CD8-positive, alpha-beta memory T cell (primary cell): ENCODE results near the gene CGB3. TPM values are rescaled to one million over a fixed set of nuclear protein-coding genes. Genes with fewer than 3 reads are reported as not detected.

Experiments used
- CTCF ChIA-PET: fragments of 350-600 bp; sonication (Branson Sonifier 250); formaldehyde crosslinking; loops from one replicate; lab custom pipeline; 2021; ENCODE audit warnings: antibody characterized with exemption; lab: Charles Lee
- POLR2A ChIA-PET: fragments of 350-600 bp; sonication (Branson Sonifier 250); formaldehyde crosslinking; loops from one replicate; lab custom pipeline; 2021; ENCODE audit warnings: antibody characterized with exemption; lab: Charles Lee
- DNase-seq, 5 donors: peaks; one replicate each; pipeline versions ENCODE4 v3.0.0 to v3.0.0-alpha.2; 2020 to 2022; ENCODE audit warnings: mixed read lengths in 1 of 5
- H3K27ac ChIP-seq: one replicate; pipeline ENCODE4 v1.7.0; 2013; ENCODE audit warnings: low read depth, mild to moderate bottlenecking, low read length, moderate library complexity
- H3K27me3 ChIP-seq: 2 replicates; pipeline ENCODE4 v1.7.0; 2013; ENCODE audit warnings: low read length, mild to moderate bottlenecking; ENCODE audit not compliant: insufficient read depth, poor library complexity, severe bottlenecking
- H3K36me3 ChIP-seq: 2 replicates; pipeline ENCODE4 v1.7.0; 2013; ENCODE audit warnings: mild to moderate bottlenecking, low read length, moderate library complexity; ENCODE audit not compliant: insufficient read depth
- H3K4me1 ChIP-seq: 2 replicates; pipeline ENCODE4 v1.7.0; 2013; ENCODE audit warnings: mild to moderate bottlenecking, low read length, moderate library complexity; ENCODE audit not compliant: insufficient read depth
- H3K4me3 ChIP-seq: 2 replicates; pipeline ENCODE4 v1.7.0; 2013; ENCODE audit warnings: mild to moderate bottlenecking, low read length
- H3K9me3 ChIP-seq: 2 replicates; pipeline ENCODE4 v1.7.0; 2013; ENCODE audit warnings: mild to moderate bottlenecking, low read length
- H3K27ac Mint-ChIP-seq, 8 donors: one replicate each; pipeline ENCODE4 v1.8.0; 2020 to 2021; ENCODE audit warnings: mixed read lengths in 8 of 8, mild to moderate bottlenecking in 6 of 8, inconsistent platforms in 3 of 8, moderate library complexity in 3 of 8
- H3K27me3 Mint-ChIP-seq, 2 donors: one replicate each; pipeline ENCODE4 v1.8.0; 2020 to 2021; ENCODE audit warnings: mixed read lengths in 2 of 2, mild to moderate bottlenecking in 1 of 2, moderate library complexity in 1 of 2
- H3K36me3 Mint-ChIP-seq, 3 donors: one replicate each; pipeline ENCODE4 v1.8.0; 2020 to 2021; ENCODE audit warnings: mixed read lengths in 3 of 3, inconsistent platforms in 1 of 3, mild to moderate bottlenecking in 1 of 3
- H3K4me1 Mint-ChIP-seq, 3 donors: one replicate each; pipeline ENCODE4 v1.8.0; 2020 to 2021; ENCODE audit warnings: mixed read lengths in 3 of 3, inconsistent platforms in 1 of 3, mild to moderate bottlenecking in 1 of 3
- H3K4me3 Mint-ChIP-seq, 7 donors: one replicate each; pipeline ENCODE4 v1.8.0; 2020 to 2021; ENCODE audit warnings: mixed read lengths in 7 of 7, mild to moderate bottlenecking in 6 of 7, moderate library complexity in 4 of 7, inconsistent platforms in 2 of 7
- H3K9me3 Mint-ChIP-seq, 5 donors: one replicate each; pipeline ENCODE4 v1.8.0; 2020 to 2022; ENCODE audit warnings: mixed read lengths in 5 of 5, mild to moderate bottlenecking in 3 of 5, moderate library complexity in 2 of 5, inconsistent platforms in 1 of 5
- polyA plus RNA-seq: library from polyadenylated mRNA; unstranded; fragments of 300-500 nt; fragmentation: Illumina TruSeq; gene quantifications from one replicate; pipeline ENCODE4 v1.2.3, GENCODE V29; 2021
- total RNA-seq, 2 experiments: library from RNA; stranded (reverse); gene quantifications; one replicate each; pipeline ENCODE4 v1.2.3, GENCODE V29; 2021

CGB3 gene
- total and polyA plus RNA-seq, 3 experiments from 2014 or later, result not detected

DNA sequence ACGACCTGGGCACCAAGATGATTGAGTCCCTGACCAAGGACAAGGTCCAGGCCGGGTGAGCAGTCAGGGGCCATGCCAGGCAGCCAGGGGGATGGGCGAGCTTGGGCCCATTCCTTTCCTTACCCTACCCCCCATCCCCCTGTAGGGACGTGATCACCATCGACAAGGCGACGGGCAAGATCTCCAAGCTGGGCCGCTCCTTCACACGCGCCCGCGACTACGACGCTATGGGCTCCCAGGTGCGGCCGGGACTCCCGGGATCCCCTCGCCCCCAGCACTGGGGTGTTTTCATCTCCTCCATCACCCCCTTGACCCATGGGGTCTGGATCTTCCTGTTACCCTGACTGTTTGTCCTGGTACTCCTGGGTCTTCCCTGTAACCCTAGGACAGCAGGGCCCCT, 14.3 kb downstream of the CGB3 start:
- Histone ChIP-seq H3K4me1 (no peaks in the 10 kb centered on the region), H3K9me3 (no peaks in the 10 kb centered on the region), H3K27ac (no peak overlapping the region), H3K4me3 (no peak overlapping the region), H3K27me3 (no peaks in the 10 kb centered on the region), H3K36me3 (no peaks in the 10 kb centered on the region)
- Mint-ChIP-seq H3K9me3 (no peaks in the 10 kb centered on the region), H3K4me1 (no peaks in the 10 kb centered on the region), H3K36me3 (peaks cover 0 to 69% (median 2%) of the 10 kb centered on the region in 3 donors), H3K27me3 (no peaks in the 10 kb centered on the region), H3K27ac (no peak overlapping the region), H3K4me3 (no peak overlapping the region)
- ChIA-PET CTCF (interaction anchor here (0.9 to 1.7 kb wide), 3 partner anchors 10 to 39 kb away, joined by 3 to 6 read pairs (median 5); partner anchors contain the start of genes GYS1 and RUVBL2), POLR2A (no interaction called here)
- DNase-seq, result no peak

DNA sequence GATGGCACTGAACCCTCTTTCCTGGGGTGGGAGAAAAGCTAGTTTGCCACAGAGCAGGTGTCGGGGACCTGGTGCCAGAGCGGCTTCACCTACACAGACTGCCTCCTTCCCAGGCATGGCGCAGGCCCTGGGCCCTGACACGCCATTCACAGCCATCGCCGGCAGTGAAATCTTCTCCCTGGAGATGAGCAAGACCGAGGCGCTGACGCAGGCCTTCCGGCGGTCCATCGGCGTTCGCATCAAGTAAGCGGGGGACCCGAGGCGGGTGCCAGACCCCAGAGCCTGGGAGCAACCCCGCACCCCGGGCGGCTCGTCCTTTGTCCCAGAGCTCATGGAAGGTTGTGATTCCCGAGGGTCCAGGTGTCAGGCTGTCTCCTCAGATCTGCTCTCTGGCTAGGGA, 17.2 kb downstream of the CGB3 start:
- Histone ChIP-seq H3K9me3 (no peaks in the 10 kb centered on the region), H3K4me3 (no peak overlapping the region), H3K27me3 (no peaks in the 10 kb centered on the region), H3K27ac (no peak overlapping the region), H3K4me1 (no peaks in the 10 kb centered on the region), H3K36me3 (peaks cover 7% of the 10 kb centered on the region)
- no peaks in the 10 kb centered on the region for H3K4me1 Mint-ChIP-seq
- no peak for DNase-seq
- no peak overlapping the region for H3K27ac Mint-ChIP-seq
- ChIA-PET CTCF (interaction anchor here (0.8 kb wide), 1 partner anchor 14 kb away, joined by 3 read pairs; the partner anchor contains the start of genes GYS1 and RUVBL2), POLR2A (no interaction called here)
- H3K36me3 Mint-ChIP-seq, result peaks cover 0 to 73% (median 2%) of the 10 kb centered on the region in 3 donors
- H3K9me3 Mint-ChIP-seq, result no peaks in the 10 kb centered on the region
- no peak overlapping the region for H3K4me3 Mint-ChIP-seq
- no peaks in the 10 kb centered on the region for H3K27me3 Mint-ChIP-seq

DNA sequence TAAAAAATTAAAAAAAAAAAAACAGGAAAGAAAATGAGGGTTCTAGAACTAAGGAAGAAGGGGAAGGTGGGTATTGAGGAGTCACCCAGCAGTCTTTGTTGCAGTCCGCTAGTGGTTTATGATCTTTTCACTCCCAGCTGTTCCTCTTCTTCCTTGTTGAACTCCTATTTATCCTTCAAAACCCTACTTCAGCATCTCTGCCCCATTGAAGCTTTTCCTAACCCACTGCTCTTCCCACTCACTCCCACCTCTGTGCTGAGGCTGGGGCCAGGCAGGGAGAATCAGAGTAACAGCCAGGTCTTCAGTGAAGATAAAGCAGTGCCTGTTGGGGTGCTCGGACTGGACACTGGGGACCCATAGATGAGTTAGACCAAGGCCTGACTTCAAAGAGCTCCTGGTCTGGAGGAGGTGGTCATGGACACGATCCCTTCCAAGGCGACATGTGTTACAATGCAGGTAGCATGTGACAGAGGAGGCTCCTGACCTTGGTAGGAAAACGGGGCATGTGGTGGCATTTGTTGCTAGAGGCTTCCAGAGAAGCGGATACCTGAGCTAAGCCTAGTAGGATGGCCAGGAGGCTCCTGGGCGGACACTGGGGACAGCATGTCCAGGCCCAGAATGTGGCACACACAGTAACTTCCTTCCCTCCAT, 19.0 kb downstream of the CGB3 start:
- no peak overlapping the region for H3K27ac ChIP-seq
- POLR2A ChIA-PET, result interaction anchor here (0.7 kb wide), 1 partner anchor 12 kb away, joined by 5 read pairs; the partner anchor contains the start of gene GYS1
- no peak for DNase-seq
- no peak overlapping the region for H3K4me3 Mint-ChIP-seq
- no peaks in the 10 kb centered on the region for H3K27me3 Mint-ChIP-seq
- no peaks in the 10 kb centered on the region for H3K9me3 Mint-ChIP-seq
- H3K36me3 Mint-ChIP-seq, result peaks cover 0 to 61% (median 0%) of the 10 kb centered on the region in 3 donors
- H3K4me3 ChIP-seq, result no peak overlapping the region
- H3K36me3 ChIP-seq, result peaks cover 7% of the 10 kb centered on the region
- CTCF ChIA-PET, result no interaction called here
- H3K4me1 Mint-ChIP-seq, result no peaks in the 10 kb centered on the region
- no peaks in the 10 kb centered on the region for H3K4me1 ChIP-seq
- H3K27ac Mint-ChIP-seq, result peak overlapping the region in 1 of 8 donors; percentile 65
- H3K27me3 ChIP-seq, result no peaks in the 10 kb centered on the region
- H3K9me3 ChIP-seq, result no peaks in the 10 kb centered on the region

DNA sequence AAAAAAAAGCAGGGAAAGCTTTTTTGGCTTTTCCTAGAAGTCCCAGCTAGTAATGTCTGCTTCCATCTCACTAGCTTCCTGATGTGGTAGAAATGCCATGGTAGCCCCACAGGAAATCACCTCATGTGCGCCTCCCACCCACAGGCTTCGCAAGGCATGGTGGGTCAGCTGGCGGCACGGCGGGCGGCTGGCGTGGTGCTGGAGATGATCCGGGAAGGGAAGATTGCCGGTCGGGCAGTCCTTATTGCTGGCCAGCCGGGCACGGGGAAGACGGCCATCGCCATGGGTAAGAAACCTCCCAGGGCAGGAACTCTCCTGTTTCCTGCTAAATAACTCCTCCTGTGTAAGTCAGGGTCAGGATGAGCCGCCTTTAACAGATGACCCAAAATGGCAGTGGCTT, 20.0 kb downstream of the CGB3 start:
- Histone ChIP-seq H3K27ac (no peak overlapping the region), H3K4me1 (no peaks in the 10 kb centered on the region), H3K27me3 (no peaks in the 10 kb centered on the region), H3K4me3 (no peak overlapping the region), H3K36me3 (peaks cover 7% of the 10 kb centered on the region), H3K9me3 (no peaks in the 10 kb centered on the region)
- CTCF ChIA-PET, result interaction anchor here (1.2 kb wide), 1 partner anchor 10 kb away, joined by 10 read pairs; the partner anchor contains the start of genes GYS1 and RUVBL2
- H3K27me3 Mint-ChIP-seq, result no peaks in the 10 kb centered on the region
- H3K4me3 Mint-ChIP-seq, result no peak overlapping the region
- H3K4me1 Mint-ChIP-seq, result peaks cover 3 to 6% (median 4%) of the 10 kb centered on the region in 3 donors
- peaks cover 0 to 57% (median 0%) of the 10 kb centered on the region in 3 donors for H3K36me3 Mint-ChIP-seq
- DNase-seq, result no peak
- no peak overlapping the region for H3K27ac Mint-ChIP-seq
- POLR2A ChIA-PET, result interaction anchor here (0.8 kb wide), 1 partner anchor 83 kb away, joined by 3 read pairs; no protein-coding TSS in a partner anchor
- no peaks in the 10 kb centered on the region for H3K9me3 Mint-ChIP-seq

DNA sequence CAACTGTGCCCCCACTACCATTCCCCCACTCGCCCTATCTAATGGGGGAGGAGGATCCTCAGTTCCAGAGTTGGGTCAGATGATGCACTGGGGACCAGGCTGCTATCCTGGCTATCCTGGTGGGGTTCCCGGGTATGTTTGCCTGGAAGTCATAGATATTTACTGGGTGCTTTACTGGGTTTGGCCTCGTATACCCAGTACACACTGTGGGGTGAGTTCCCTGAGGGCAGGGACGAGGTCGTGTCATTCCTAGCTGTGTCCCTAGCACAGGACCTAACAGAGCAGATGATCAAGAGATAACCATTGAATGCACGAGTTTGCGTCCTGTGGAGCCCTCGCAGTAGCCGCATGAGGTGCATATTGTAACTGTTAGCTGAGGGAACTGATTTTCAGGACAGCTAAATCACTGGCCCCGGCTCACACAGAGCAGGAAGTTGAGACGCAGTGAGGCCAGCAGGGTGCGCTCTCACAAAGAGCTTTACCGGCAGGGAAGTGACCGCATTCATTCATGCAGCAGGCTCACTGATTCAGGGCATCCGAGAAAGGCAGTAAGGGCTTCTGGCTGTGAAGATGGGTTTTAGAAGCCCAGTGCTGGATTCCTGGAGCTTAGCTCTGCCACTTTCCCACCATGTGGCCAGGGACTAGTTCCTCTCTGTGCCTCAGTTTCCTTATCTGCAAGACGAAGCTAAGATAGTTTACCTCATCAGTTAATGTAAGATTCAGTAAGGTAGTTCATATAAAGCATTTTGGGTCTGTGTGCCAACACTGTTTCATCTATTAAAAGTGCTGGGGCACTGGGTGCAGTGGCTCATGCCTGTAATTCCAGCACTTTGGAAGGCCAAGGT, 24.4 kb downstream of the CGB3 start:
- H3K36me3 ChIP-seq, result peaks cover 7% of the 10 kb centered on the region
- H3K27ac Mint-ChIP-seq, result peak overlapping the region in 2 of 8 donors; percentile 54 to 77
- H3K36me3 Mint-ChIP-seq, result peaks cover 0 to 31% (median 0%) of the 10 kb centered on the region in 3 donors
- peaks cover 5% of the 10 kb centered on the region for H3K4me1 ChIP-seq
- CTCF ChIA-PET, result interaction anchor here (0.8 to 3.1 kb wide), 9 partner anchors 10 to 199 kb away, joined by 3 to 10 read pairs (median 5); no protein-coding TSS in a partner anchor
- H3K27me3 Mint-ChIP-seq, result no peaks in the 10 kb centered on the region
- POLR2A ChIA-PET, result no interaction called here
- no peaks in the 10 kb centered on the region for H3K9me3 Mint-ChIP-seq
- no peak overlapping the region for H3K4me3 ChIP-seq
- DNase-seq, result peak; percentile 44 to 72 (median 45)
- H3K4me1 Mint-ChIP-seq, result peaks cover 10 to 24% (median 14%) of the 10 kb centered on the region in 3 donors
- H3K4me3 Mint-ChIP-seq, result peak overlapping the region in 1 of 7 donors; percentile 3
- no peaks in the 10 kb centered on the region for H3K27me3 ChIP-seq
- H3K27ac ChIP-seq, result no peak overlapping the region
- H3K9me3 ChIP-seq, result no peaks in the 10 kb centered on the region

DNA sequence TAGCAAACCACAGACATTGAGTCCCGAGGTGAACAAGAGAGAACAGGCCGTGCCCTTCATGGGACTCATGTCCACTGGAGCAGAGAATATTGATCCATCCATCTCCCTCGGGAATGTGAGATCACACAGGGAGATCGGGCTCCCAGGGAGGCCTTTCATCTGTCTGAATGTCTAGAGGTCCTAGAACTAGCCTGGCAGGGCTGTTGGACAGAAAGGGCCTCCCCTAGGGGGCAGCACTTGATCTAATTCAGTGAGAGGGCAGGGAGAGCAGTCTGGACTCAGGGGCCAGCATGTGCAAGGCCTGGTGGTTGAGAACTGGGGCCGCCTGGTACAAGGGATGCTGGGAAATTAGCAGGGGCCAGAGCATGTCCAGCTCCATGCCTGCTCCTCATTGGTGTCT, 26.2 kb downstream of the CGB3 start:
- H3K4me3 Mint-ChIP-seq, result no peak overlapping the region
- H3K36me3 ChIP-seq, result no peaks in the 10 kb centered on the region
- H3K27me3 Mint-ChIP-seq, result peaks cover 0 to 2% of the 10 kb centered on the region in 2 donors
- peaks cover 14% of the 10 kb centered on the region for H3K4me1 ChIP-seq
- no peak overlapping the region for H3K4me3 ChIP-seq
- DNase-seq, result peak in 2 of 5 donors; percentile 29 to 60
- H3K4me1 Mint-ChIP-seq, result peaks cover 18 to 34% (median 24%) of the 10 kb centered on the region in 3 donors
- no peaks in the 10 kb centered on the region for H3K9me3 ChIP-seq
- ChIA-PET CTCF (interaction anchor here (1.4 to 3.1 kb wide), 5 partner anchors 21 to 148 kb away, joined by 3 to 11 read pairs (median 9); partner anchors contain the start of gene LIN7B), POLR2A (interaction anchor here (0.6 kb wide), 1 partner anchor 85 kb away, joined by 5 read pairs; no protein-coding TSS in a partner anchor)
- H3K27ac ChIP-seq, result no peak overlapping the region
- H3K27ac Mint-ChIP-seq, result peak overlapping the region in 1 of 8 donors; percentile 75
- H3K9me3 Mint-ChIP-seq, result no peaks in the 10 kb centered on the region
- H3K36me3 Mint-ChIP-seq, result peaks cover 0 to 20% (median 0%) of the 10 kb centered on the region in 3 donors
- no peaks in the 10 kb centered on the region for H3K27me3 ChIP-seq

DNA sequence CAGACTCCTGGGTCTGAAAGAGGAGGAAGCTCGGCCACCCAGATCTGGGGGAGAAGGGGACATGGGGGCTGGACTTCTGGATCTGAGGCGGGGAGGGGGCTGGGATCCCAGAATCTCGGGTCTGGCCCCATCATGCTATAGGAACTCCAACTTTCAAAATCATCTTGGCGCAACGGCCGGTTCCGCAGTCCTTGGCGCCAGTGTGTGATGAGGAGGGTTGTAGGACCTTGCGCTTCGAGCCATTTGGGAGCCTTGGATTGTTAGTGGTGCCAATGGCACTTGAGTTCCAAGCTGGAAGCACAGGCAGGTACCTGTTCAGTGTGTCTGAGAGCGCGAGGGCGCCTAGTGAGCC, 30.1 kb downstream of the CGB3 start:
- ChIA-PET CTCF (interaction anchor here (0.7 to 3.2 kb wide), 25 partner anchors 9 to 476 kb away, joined by 3 to 25 read pairs (median 6); partner anchors contain the start of genes CA11, FTL, LHB and LIN7B), POLR2A (interaction anchor here (0.6 to 1.8 kb wide), 16 partner anchors 17 to 883 kb away, joined by 3 to 18 read pairs (median 5); partner anchors contain the start of genes AKT1S1, DHDH, FTL and NUCB1)
- H3K27me3 ChIP-seq, result no peaks in the 10 kb centered on the region
- H3K27ac ChIP-seq, result peak overlapping the region; percentile 85
- Mint-ChIP-seq H3K4me1 (peaks cover 28 to 54% (median 41%) of the 10 kb centered on the region in 3 donors), H3K27me3 (peaks cover 0 to 2% of the 10 kb centered on the region in 2 donors), H3K9me3 (no peaks in the 10 kb centered on the region), H3K36me3 (peaks cover 0 to 23% (median 4%) of the 10 kb centered on the region in 3 donors), H3K27ac (peak overlapping the region; percentile 88 to 100 (median 98)), H3K4me3 (peak overlapping the region; percentile 88 to 97 (median 96))
- H3K4me1 ChIP-seq, result peaks cover 27% of the 10 kb centered on the region
- H3K4me3 ChIP-seq, result peak overlapping the region; percentile 87
- no peaks in the 10 kb centered on the region for H3K9me3 ChIP-seq
- no peak for DNase-seq
- no peaks in the 10 kb centered on the region for H3K36me3 ChIP-seq
